ENCODE measurements around the gene GAPVD1. TPM values are rescaled to one million over a fixed set of nuclear protein-coding genes. Genes with fewer than 3 reads are reported as not detected.

The GAPVD1 gene
- total and polyA plus RNA-seq, 2 of the 8 experiments (the other 6 are each of a cell fraction or from before 2014, with no cell fraction given): 5.5 to 40.5 TPM

- TF ChIP-seq, protein P1, sequence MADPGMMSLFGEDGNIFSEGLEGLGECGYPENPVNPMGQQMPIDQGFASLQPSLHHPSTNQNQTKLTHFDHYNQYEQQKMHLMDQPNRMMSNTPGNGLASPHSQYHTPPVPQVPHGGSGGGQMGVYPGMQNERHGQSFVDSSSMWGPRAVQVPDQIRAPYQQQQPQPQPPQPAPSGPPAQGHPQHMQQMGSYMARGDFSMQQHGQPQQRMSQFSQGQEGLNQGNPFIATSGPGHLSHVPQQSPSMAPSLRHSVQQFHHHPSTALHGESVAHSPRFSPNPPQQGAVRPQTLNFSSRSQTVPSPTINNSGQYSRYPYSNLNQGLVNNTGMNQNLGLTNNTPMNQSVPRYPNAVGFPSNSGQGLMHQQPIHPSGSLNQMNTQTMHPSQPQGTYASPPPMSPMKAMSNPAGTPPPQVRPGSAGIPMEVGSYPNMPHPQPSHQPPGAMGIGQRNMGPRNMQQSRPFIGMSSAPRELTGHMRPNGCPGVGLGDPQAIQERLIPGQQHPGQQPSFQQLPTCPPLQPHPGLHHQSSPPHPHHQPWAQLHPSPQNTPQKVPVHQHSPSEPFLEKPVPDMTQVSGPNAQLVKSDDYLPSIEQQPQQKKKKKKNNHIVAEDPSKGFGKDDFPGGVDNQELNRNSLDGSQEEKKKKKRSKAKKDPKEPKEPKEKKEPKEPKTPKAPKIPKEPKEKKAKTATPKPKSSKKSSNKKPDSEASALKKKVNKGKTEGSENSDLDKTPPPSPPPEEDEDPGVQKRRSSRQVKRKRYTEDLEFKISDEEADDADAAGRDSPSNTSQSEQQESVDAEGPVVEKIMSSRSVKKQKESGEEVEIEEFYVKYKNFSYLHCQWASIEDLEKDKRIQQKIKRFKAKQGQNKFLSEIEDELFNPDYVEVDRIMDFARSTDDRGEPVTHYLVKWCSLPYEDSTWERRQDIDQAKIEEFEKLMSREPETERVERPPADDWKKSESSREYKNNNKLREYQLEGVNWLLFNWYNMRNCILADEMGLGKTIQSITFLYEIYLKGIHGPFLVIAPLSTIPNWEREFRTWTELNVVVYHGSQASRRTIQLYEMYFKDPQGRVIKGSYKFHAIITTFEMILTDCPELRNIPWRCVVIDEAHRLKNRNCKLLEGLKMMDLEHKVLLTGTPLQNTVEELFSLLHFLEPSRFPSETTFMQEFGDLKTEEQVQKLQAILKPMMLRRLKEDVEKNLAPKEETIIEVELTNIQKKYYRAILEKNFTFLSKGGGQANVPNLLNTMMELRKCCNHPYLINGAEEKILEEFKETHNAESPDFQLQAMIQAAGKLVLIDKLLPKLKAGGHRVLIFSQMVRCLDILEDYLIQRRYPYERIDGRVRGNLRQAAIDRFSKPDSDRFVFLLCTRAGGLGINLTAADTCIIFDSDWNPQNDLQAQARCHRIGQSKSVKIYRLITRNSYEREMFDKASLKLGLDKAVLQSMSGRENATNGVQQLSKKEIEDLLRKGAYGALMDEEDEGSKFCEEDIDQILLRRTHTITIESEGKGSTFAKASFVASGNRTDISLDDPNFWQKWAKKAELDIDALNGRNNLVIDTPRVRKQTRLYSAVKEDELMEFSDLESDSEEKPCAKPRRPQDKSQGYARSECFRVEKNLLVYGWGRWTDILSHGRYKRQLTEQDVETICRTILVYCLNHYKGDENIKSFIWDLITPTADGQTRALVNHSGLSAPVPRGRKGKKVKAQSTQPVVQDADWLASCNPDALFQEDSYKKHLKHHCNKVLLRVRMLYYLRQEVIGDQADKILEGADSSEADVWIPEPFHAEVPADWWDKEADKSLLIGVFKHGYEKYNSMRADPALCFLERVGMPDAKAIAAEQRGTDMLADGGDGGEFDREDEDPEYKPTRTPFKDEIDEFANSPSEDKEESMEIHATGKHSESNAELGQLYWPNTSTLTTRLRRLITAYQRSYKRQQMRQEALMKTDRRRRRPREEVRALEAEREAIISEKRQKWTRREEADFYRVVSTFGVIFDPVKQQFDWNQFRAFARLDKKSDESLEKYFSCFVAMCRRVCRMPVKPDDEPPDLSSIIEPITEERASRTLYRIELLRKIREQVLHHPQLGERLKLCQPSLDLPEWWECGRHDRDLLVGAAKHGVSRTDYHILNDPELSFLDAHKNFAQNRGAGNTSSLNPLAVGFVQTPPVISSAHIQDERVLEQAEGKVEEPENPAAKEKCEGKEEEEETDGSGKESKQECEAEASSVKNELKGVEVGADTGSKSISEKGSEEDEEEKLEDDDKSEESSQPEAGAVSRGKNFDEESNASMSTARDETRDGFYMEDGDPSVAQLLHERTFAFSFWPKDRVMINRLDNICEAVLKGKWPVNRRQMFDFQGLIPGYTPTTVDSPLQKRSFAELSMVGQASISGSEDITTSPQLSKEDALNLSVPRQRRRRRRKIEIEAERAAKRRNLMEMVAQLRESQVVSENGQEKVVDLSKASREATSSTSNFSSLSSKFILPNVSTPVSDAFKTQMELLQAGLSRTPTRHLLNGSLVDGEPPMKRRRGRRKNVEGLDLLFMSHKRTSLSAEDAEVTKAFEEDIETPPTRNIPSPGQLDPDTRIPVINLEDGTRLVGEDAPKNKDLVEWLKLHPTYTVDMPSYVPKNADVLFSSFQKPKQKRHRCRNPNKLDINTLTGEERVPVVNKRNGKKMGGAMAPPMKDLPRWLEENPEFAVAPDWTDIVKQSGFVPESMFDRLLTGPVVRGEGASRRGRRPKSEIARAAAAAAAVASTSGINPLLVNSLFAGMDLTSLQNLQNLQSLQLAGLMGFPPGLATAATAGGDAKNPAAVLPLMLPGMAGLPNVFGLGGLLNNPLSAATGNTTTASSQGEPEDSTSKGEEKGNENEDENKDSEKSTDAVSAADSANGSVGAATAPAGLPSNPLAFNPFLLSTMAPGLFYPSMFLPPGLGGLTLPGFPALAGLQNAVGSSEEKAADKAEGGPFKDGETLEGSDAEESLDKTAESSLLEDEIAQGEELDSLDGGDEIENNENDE (IDR thresholded peaks at IDR 0.05; ENCODE audit: insufficient replicate concordance, low read length): no peak
- TF ChIP-seq SP4 (IDR thresholded peaks at IDR 0.05; ENCODE audit: low read length) (no peak), ATF3 (IDR thresholded peaks at IDR 0.05; ENCODE audit: insufficient read depth, low read depth, low read length) (no peak), MAFK (IDR thresholded peaks at IDR 0.05; ENCODE audit: low read depth, low read length) (no peak), NANOG (IDR thresholded peaks at IDR 0.05; ENCODE audit: insufficient read depth, low read depth, low read length, poor library complexity, severe bottlenecking) (no peak), SIX5 (IDR thresholded peaks at IDR 0.05; ENCODE audit: low read depth, low read length) (no peak), CBX8 (IDR thresholded peaks at IDR 0.05; ENCODE audit: borderline replicate concordance, low read depth, low read length) (no peak), YY1 (IDR thresholded peaks at IDR 0.05; ENCODE audit: low read depth, low read length) (no peak), POU5F1 (IDR thresholded peaks at IDR 0.05; ENCODE audit: low read depth, low read length) (no peak), TAF1 (IDR thresholded peaks at IDR 0.05; ENCODE audit: low read depth, low read length) (no peak), KDM1A (IDR thresholded peaks at IDR 0.05; ENCODE audit: borderline replicate concordance, low read length) (no peak), TEAD4 (IDR thresholded peaks at IDR 0.05; ENCODE audit: low read depth, low read length) (no peak)
Observed at GRCh38 chr9:125332527-125332926, 70.9 kb downstream of the GAPVD1 start (continued).
